Sigmoid colon (tissue), 4 donors: ENCODE data around the gene ABLIM3.

Experiments used
- EP300 ChIP-seq, 4 donors: sonication (generic); formaldehyde crosslinking; IDR thresholded peaks; one replicate each; pipeline ENCODE4 v1.6.1; 2017; ENCODE audit warnings: antibody characterized with exemption in 4 of 4
- POLR2A ChIP-seq, 2 donors: fragments of 450-650 bp; IDR thresholded peaks; one replicate each; pipeline ENCODE4 v1.6.1; 2016; ENCODE audit warnings: antibody characterized with exemption in 2 of 2, mild to moderate bottlenecking in 2 of 2, moderate library complexity in 2 of 2
- POLR2AphosphoS5 ChIP-seq, 4 donors: sonication (generic); formaldehyde crosslinking; IDR thresholded peaks; one replicate each; pipeline ENCODE4 v1.6.1; 2017; ENCODE audit warnings: antibody characterized with exemption in 4 of 4
- TF ChIP-seq, protein P1 (sequence below), 4 experiments: fragments of 450-650 bp in 3 of 4; fragments of 200-600 bp in 1 of 4; IDR thresholded peaks; one replicate each; pipeline ENCODE4 v1.5.1; 2016 to 2019; ENCODE audit warnings: antibody characterized with exemption in 4 of 4, mild to moderate bottlenecking in 3 of 4, moderate library complexity in 2 of 4

DNA sequence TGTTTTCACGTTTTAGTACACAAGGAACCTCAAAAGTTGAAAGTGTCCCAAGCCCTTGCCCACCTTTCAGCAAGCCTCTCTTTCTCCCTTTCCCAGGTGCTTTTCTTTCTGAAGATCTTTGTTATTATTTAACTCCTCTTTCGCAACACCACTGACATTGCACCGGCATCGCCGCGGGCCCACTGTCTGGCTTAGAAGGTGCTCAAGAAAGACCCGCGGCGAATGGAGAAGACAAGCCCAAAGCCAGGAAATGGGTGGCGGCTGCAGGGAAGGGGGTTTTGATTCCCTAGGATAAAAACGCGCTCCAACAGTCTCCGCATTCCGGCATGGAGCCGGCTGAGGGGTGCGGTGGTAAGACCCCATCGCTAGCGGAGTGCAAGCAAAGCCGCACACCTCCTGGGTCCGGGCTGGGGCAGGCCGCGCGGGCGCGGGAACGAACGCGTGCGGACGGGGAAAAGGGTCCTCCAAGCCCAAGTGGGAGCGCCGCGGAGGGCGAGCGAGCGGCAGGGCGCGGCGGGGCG is 130.0 kb downstream of the ABLIM3 start:
- TF ChIP-seq, protein P1, sequence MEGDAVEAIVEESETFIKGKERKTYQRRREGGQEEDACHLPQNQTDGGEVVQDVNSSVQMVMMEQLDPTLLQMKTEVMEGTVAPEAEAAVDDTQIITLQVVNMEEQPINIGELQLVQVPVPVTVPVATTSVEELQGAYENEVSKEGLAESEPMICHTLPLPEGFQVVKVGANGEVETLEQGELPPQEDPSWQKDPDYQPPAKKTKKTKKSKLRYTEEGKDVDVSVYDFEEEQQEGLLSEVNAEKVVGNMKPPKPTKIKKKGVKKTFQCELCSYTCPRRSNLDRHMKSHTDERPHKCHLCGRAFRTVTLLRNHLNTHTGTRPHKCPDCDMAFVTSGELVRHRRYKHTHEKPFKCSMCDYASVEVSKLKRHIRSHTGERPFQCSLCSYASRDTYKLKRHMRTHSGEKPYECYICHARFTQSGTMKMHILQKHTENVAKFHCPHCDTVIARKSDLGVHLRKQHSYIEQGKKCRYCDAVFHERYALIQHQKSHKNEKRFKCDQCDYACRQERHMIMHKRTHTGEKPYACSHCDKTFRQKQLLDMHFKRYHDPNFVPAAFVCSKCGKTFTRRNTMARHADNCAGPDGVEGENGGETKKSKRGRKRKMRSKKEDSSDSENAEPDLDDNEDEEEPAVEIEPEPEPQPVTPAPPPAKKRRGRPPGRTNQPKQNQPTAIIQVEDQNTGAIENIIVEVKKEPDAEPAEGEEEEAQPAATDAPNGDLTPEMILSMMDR (IDR thresholded peaks at IDR 0.05) = no peak
- TF ChIP-seq POLR2AphosphoS5 (IDR thresholded peaks at IDR 0.05) (no peak), POLR2A (IDR thresholded peaks at IDR 0.05) (no peak), EP300 (IDR thresholded peaks at IDR 0.05) (no peak)
